Mammary epithelial cell (primary cell): ENCODE results near the gene BRF1.

Experiments used
- CTCF ChIP-seq, 2 donors: IDR thresholded peaks in 1 of 2; conservative IDR thresholded peaks in 1 of 2; 2 replicates each; pipeline ENCODE4 v1.5.1; 2011 to 2012; ENCODE audit warnings: inconsistent platforms in 2 of 2, low read length in 2 of 2, mild to moderate bottlenecking in 2 of 2, control low read depth in 1 of 2, low read depth in 1 of 2; ENCODE audit not compliant: insufficient read depth in 1 of 2; ENCODE audit errors: extremely low read depth in 1 of 2
- EZH2 ChIP-seq: IDR thresholded peaks from 2 replicates; pipeline ENCODE4 v1.6.1; 2012; ENCODE audit warnings: low read length, inconsistent platforms, borderline replicate concordance

GRCh38 chr14:105193916-105194782 lies 106.7 kb downstream of the BRF1 start:
- no peak for TF ChIP-seq EZH2
- no peak for TF ChIP-seq CTCF (conservative IDR thresholded peaks at IDR 0.05 in 1 of 2, IDR thresholded peaks at IDR 0.05 in 1 of 2; ENCODE audit: extremely low read depth in 1 of 2, insufficient read depth in 1 of 2, low read depth in 1 of 2, low read length in 2 of 2)
